Glomerular visceral epithelial cell (primary cell): ENCODE results near the gene CD37.
"Not testable (repeated sequence)": the region's sequence is repeated elsewhere in the genome, so short reads cannot be mapped to it uniquely, and the experiment has no call there.

ENCODE experiments used
- DNase-seq: peaks from one replicate; pipeline ENCODE4 v3.0.0-alpha.2; 2016; ENCODE audit errors: extremely low spot score

Gene CD37, protein sequence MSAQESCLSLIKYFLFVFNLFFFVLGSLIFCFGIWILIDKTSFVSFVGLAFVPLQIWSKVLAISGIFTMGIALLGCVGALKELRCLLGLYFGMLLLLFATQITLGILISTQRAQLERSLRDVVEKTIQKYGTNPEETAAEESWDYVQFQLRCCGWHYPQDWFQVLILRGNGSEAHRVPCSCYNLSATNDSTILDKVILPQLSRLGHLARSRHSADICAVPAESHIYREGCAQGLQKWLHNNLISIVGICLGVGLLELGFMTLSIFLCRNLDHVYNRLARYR

DNA sequence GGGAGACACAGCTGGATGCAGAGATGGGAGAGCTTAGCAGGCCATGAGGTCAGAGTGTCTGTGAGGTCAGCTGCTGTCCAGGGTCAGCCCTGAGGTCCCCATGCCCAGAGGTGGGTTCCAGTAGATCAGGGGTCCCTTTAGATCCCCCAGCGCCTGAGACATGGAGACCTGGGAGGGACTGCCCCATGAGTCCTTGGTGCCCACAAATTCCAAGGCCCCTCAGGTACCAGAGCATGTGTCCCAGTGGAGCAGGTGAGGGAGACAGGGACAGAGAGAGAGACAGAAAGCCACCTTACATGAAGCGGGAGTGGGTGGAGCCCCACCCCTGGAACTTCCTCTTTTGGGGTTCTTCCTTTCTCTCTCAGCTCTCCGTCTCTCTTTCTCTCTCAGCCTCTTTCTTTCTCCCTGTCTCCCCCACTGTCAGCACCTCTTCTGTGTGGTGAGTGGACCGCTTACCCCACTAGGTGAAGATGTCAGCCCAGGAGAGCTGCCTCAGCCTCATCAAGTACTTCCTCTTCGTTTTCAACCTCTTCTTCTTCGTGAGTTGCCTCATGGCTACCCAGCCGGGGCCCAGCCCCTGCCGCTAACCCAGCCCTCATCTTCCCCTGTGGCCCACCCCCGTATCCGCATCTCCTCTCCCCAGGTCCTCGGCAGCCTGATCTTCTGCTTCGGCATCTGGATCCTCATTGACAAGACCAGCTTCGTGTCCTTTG lies at the start of gene CD37:
Gene CD37, plus strand, starts transcription at position 336 of the 713 bp plus-strand sequence. Its CDS starts 135 bp downstream, at position 471.
- no peak for DNase-seq

DNA sequence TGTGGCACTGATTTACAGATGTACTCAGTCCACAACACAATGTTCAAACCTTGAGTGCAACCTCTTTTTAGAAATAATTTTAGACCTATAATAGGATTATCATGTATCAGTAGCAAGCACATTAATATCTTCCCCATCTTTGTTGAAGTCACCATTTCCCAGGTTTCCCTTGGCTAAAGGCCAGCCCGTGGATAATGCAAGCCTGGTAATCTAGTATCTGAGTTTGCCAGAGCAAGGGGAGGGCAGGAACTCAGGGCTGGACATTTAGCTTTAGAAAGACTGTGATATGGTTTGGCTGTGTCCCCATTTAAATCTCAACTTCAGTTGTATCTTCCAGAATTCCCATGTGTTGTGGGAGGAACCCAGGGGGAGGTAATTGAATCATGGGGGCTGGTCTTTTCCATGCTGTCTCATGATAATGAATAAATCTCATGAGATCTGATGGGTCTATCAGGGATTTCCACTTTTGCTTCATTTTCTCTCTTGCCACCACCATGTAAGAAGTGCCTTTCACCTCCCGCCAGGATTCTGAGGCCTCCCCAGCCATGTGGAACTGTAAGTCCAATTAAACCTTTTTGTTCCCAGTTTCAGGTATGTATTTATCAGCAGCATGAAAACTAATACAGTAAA lies 48.0 kb upstream of the CD37 start:
- DNase-seq = no peak

DNA sequence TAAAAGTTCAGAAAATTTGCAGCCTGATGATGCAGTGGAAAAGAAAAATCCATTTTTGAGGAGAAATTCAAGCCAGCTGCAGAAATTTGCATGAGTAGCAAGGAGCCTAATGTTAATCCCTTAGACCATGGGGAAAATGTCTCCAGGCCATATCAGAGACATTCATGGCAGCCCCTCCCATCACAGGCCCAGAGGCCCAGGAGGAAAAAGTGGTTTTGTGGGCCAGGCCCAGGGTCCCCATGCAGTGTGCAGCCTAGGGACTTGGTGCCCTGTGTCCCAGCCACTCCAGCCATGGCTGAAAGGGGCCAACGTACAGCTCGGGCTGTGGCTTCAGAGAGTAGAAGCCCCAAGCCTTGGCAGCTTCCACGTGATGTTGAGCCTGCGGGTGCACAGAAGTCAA lies 47.0 kb upstream of the CD37 start:
- DNase-seq = not testable (repeated sequence)

DNA sequence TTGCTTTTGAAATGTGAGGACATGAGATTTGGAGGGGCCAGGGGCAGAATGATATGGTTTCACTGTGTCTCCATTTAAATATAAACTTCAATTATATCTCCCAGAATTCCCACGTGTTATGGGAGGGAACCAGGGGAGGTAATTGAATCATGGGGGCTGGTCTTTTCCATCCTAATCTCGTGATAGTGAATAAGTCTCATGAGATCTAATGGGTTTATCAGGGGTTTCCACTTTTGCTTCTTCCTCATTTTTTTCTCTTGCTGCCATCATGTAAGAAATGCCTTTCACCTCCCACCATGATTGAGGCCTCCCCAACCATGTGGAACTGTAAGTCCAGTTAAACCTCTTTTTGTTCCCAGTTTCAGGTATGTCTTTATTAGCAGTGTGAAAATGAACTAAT lies 45.9 kb upstream of the CD37 start:
- DNase-seq = not testable (repeated sequence)

DNA sequence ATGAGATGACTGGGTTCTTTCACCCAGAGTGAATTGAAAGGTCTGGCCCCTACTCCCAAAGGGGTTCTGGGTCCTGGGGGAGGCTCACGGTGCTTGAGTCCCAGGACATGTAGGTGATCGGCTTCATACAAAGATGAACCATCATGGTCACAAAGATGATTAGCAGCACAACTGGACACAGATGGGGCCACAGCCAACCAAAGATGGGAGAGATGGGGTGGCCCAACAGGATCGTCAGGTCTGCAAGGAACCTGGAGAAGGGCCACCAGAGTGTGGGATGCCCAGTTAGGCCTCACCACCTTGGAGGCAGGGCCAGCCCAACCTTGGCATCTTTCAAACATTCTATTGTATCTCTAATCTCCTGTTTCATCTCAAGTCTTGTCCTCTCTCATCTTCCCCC lies 44.7 kb upstream of the CD37 start:
- DNase-seq = no peak

DNA sequence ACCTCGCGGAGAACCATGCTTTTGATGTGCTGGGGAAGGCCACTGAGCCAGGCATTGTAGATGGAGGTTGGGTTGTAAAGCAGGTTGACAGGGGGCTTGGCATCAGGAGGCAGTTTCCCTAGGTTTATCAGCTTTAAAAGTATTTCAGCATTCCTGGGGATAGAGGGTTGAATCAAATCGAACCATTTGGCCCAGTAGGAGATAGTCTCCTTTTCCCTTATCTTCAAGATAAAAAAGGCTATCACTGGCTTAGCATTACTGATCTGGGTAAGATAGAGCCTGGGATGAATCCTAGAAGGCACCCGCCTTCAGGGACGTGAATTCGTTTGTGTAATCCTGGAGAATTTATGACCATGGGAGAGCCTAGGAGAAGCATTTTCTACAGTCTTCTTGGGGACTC lies 40.8 kb upstream of the CD37 start:
- DNase-seq = no peak

DNA sequence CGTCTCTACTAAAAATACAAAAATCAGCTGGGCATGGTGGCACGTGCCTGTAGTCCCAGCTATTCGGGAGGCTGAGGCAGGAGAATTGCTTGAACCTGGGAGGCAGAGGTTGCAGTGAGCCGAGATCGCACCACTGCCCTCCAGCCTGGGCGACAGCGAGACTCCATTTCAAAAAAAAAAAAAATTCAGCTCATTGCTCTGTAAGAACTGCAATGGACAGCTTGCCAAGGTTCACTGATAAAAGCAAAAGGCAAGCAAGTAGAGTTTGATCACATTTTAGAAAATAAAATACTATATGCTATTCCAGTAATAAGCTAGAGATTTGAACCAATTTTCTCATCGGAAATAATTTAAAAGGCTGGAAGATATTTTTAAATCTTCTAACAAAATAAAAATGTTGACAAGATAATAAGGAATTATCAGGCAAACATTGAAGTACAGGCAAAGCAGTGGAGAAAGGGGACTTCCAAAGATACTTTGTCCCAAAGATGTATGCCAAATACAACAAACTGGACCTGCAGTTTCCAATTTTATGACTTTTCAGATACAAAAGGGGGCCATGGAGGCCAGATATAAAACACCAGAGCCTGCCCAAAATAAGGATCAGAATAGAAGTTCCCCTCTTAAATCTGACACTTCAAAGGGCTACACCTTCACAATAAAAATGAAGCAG lies 39.9 kb upstream of the CD37 start:
- no peak for DNase-seq

DNA sequence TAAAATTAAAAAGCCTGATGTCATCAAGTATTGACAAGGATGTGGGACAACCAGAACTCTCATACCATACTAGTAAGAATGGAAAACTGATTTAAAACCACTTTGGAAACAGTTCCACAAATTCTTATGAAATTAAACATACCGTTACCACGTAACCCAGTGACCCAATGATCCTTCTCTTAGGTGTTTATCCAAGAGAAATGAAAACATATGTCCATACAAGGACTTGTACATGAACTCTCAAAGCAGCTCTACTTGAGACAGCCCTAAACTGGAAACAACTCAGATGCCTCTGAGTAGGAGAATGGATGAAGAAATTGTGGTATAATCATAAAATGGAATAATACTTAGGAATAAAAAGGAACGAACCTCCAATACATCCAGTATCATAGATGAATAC lies 37.8 kb upstream of the CD37 start:
- no peak for DNase-seq

DNA sequence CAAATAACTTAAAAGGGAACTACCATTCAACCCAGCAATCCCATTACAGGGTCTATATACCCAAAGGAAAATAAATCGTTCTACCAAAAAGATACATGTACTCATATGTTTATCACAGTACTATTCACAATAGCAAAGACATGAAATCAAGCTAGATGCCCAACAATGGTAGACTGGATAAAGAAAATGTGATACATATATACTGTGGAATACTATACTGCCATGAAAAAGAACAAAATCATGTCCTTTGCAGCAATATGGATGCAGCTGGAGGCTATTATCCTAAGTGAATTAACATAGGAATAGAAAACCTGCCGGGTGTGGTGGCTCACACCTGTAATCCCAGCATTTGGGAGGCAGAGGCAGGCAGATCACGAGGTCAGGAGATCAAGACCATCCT lies 36.6 kb upstream of the CD37 start:
- DNase-seq = not testable (repeated sequence)

DNA sequence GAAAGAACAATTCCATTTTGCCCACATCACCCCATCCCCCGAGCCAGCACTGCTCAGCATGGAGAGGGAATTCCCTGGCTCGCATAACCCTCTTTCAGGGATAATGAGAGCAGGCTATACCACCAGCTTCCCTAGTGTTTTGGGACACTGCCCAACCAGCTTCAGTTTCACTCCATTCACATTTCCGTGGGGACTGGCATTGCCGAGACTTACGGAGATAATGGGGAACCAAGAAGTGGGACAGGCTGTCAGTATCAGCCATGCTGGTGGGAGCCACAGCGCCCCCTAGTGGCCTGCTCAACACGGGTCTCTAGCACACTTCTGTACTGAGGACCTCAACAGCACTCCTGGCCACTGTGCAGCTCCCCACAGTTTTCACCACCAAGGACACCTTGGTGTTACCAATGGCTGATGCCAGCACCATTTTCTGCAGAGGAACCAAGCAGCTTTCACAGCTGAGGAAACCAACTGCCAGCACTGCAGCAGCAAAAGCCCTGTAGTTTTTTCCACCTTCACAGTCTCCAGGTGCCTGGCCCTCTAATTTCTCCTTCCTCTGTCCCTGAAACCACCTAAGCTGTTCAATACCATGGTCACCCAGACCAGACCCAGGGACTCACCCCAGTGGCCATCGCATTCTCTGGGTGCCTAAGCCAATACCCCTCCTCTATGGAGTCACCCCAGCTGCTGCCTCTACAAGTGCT lies 33.9 kb upstream of the CD37 start:
- peak; percentile 61 for DNase-seq

DNA sequence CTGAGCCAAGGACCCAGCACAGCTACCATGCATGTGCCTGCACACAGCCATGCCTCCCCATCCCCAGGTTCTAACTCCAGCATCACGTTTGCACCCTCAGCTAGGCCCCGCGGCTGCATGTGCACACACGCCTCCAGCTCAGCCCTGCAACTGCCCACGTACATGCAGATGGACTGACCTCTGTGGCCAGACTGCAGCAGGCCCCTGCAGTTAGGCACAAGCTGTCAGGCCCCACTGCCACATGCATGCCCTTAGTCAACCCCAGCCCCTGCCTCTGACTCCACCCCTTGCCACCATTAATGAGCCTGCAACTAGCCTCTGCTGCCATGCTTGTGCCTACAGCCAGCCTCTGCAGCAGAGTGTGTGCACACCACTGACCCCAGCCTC lies 33.3 kb upstream of the CD37 start:
- no peak for DNase-seq

DNA sequence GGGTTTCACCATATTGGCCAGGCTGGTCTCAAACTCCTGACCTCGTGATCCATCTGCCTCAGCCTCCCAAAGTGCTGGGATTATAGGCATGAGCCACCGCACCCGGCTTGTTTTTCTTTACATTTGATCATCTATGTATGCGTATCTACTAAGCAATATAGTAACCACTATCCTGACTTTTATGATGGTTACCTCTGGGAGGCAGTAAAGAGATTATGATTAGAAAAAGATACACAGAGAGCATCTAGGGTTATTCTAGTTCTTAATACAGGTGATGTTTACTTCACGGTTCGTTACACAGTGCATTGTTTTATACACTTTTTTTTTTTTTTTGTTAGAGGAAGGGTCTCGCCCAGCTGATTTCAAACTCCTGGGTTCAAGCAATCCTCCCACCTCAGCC lies 28.5 kb upstream of the CD37 start:
- DNase-seq = not testable (repeated sequence)

DNA sequence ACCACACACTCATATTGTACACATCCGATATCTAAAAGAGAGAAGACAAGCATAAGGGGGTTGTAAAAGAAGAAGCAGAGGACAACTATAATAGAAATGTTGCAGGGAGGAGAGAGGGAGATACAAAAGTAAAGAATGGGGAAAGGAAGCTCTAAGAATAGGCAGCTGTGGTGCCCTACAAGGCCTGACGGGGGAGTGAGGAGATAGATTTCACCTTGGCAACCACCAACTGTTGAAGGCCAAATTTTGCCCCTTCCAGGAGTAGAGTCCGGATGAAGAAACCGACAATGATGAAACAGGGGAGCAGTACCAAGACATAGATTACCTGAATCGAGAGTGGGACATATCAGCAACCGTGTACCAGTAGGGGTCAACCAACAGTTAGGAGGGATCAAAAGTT lies 26.1 kb upstream of the CD37 start:
- no peak for DNase-seq

DNA sequence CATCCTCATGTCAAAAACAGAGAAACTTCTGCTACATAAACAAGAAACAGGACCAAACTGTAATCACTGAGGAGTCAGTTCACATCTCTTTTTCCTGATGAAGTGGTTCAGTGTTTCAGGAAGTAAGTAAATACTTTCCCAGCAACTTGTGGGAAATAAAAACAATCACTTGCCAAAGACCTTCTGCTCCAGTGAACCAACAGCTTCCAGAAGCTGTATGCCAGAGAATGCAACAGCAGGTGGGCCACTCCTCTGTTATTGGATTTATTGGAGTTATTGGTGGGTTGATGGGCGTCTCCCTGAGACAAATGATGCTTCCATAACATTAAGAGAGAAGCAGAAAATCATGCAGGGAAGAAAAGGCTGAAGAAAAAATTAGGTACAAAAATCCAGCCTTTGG lies 20.1 kb upstream of the CD37 start:
- no peak for DNase-seq

DNA sequence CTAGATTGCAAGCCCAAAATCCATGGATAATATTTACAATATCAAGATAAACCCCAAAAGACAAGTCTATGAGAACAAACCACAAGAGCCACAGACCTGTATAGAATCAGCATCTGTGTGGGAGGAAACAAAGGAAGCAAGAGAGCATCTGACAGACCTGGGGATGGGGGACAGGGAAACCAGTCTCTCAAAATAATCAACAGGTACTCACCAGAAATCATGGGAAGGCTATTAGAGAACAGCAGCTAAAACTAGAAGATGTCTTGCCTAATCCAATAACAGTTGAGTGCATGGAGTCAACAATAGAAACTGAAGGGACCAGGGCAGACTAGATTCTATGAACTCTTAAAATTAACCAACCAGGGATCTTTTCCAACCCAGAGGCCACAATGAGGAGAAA lies 18.9 kb upstream of the CD37 start:
- DNase-seq = no peak

DNA sequence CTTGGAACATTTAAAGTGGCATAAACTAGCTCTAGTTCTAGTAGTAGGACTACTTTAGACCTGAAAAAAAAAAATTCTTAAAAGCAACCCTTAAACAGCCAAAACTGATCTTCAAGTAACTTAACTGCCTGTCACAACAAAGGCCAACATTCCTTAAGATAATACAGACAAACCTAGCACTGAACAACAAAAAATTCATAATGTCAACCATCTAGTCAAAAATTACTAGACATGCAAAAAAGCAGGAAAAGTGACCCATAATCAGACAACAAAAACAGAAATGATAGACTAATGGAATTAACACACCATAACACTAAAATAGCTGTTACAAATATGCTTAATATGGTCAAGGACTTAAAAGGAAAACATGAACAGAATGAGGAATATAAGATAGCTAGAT lies 16.9 kb upstream of the CD37 start:
- no peak for DNase-seq

DNA sequence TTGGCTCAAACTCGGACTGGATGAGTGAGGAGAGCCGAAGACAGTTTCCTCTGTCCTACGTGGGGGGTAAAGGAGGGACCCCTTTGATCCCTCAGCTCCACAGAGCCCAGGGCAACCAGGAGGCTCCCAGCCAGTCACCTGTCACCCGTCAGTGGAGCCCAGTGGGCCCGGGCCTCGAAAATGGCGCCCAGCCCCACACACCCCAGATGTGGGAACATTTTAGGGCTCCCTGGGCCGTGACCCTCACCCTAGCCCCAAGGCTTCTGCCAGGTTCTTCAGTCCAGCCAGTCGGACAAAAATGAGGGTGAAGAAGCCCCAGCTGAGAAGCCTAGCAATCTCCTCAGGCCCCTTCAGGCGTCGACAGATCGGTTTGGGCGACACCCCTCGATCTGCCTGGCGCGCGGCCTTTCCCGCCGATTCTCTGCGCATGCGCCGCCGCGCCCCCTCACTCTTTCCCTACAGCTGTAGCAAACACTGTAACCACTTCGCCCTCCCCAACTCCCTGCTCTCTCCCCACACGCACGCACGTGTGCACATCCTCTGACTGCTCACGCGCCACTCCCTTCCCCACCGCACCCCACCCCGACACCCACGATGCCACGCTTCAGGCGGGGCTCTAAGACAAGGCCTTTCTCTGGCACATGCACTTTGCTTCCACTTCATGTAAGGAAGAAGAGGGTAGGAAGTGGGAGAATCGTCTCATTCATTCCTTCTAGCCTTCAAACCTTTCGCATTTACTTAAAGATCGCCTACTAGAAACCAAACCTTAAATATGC lies 10.2 kb upstream of the CD37 start, which contains the start of gene SLC6A16:
Gene SLC6A16, minus strand, starts transcription at position 391 of the 776 bp plus-strand sequence. CDS start 13,844 bp downstream, outside the sequence.
- no peak for DNase-seq

DNA sequence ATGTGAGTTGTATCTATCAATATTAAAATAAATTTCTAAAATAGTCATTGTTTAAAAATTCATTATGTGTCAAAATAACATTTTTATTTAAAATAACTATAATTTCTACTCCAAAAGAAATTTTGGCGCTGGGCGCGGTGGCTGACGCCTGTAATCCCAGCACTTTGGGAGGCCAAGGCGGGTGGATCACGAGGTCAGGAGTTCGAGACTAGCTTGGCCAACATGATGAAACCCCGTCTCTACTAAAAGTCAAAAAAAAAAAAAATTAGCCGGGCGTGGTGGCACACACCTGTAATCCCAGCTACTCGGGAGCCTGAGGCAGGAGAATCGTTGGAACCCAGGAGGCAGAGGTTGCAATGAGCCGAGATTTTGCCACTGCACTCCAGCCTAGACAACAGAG lies 9.4 kb upstream of the CD37 start:
- not testable (repeated sequence) for DNase-seq

DNA sequence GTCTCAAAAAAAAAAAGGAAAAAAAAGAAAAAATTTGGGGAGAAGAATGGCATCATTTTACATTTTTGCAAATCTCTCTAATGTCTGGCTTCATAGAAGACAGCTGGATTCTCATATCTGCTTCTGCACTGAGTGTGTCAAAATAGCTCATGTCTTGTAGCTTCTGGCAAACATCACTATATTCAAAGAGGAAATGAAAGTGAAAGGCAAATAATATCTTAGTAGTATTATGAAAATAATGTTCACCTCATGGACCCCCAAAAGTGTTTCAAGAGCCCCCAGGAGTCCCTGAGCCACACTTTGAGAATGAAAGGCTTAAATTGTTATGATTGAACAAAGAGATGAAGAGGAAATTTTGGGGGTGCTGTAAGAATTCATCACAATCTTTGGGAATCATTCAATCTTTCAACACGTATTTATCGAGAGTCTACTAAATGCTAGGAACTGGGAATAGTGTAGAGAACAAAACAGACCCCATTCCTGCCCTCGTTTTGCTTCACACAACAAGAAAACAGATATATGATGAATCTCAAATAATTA lies 9.0 kb upstream of the CD37 start:
- DNase-seq = no peak

DNA sequence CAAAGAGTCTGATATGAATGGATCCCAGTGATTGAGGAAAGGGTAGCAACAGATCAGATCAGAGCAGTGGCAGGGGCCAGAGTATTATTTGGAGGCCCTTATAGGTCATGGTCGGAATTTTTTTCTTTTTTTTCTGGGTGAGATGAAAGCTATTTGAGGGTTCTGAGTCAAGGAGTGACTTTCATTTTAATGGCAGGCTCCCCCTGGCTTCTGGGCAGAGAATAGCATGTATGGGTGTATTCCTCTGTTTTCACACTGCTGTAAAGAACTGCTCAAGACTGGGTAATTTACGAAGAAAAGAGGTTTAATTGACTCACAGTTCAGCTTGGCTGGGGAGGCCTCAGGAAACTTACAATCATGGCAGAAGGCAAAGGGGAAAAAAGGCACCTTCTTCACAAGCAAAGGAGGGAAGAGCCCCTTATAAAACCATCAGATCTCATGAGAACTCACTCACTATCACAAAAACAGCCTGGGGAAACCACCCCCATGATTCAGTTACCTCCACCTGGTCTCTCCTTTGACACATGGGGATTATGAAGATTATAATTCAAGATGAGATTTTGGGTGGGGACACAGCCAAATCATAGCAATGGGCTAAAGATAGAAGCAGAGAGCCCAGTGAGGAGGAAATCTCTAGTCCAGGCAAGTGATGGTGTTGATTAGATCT lies 7.2 kb upstream of the CD37 start:
- peak; percentile 22 for DNase-seq
